Stimulated activated CD8-positive, alpha-beta memory T cell treated with anti-CD3 and anti-CD28 coated beads, Interleukin-4, amount 100 ng/mL, for 4 hours (primary cell): ENCODE data around the gene CUEDC2.

Experiments used
- DNase-seq, 2 donors: peaks; one replicate each; pipeline ENCODE4 v3.0.0-alpha.2; 2020; ENCODE audit warnings: low read depth in 2 of 2, low spot score in 1 of 2

The CUEDC2 gene

GRCh38 chr10:102425444-102425843 is 6.9 kb downstream of the CUEDC2 start:
- no peak for DNase-seq

GRCh38 chr10:102424916-102425315 is 7.5 kb downstream of the CUEDC2 start:
- no peak for DNase-seq

GRCh38 chr10:102424145-102424544 is 8.2 kb downstream of the CUEDC2 start:
- no peak for DNase-seq

- no peak for DNase-seq
Observed at GRCh38 chr10:102423372-102423968, 8.9 kb downstream of the CUEDC2 start.

- DNase-seq, result peak in 1 of 2 donors; percentile 24
Observed at GRCh38 chr10:102422545-102423129, 9.7 kb downstream of the CUEDC2 start.

- DNase-seq, result no peak
Observed at GRCh38 chr10:102421757-102422512, 10.4 kb downstream of the CUEDC2 start.

- no peak for DNase-seq
Observed at GRCh38 chr10:102421507-102421756, 10.9 kb downstream of the CUEDC2 start.

- DNase-seq, result peak; percentile 88 to 91
Observed at GRCh38 chr10:102420714-102421506, 11.5 kb downstream of the CUEDC2 start, which contains the start of gene FBXL15. TSS of gene FBXL15 (plus strand) at chr10:102420836. CDS start at chr10:102421130, 294 bp downstream.

- DNase-seq, result no peak
Observed at GRCh38 chr10:102420181-102420713, 12.1 kb downstream of the CUEDC2 start.

GRCh38 chr10:102419269-102420180 is 12.8 kb downstream of the CUEDC2 start:
- peak in 1 of 2 donors; percentile 27 for DNase-seq

GRCh38 chr10:102418622-102419268 is 13.6 kb downstream of the CUEDC2 start, which contains the start of gene PSD:
TSS of gene PSD (minus strand) at chr10:102418785. CDS start at chr10:102417038, 1,747 bp downstream.
- DNase-seq, result no peak

GRCh38 chr10:102416695-102417094 is 15.7 kb downstream of the CUEDC2 start:
- no peak for DNase-seq

GRCh38 chr10:102416283-102416682 is 16.1 kb downstream of the CUEDC2 start:
- no peak for DNase-seq

GRCh38 chr10:102414749-102415148 is 17.6 kb downstream of the CUEDC2 start:
- no peak for DNase-seq

- no peak for DNase-seq
Observed at GRCh38 chr10:102413806-102414561, 18.4 kb downstream of the CUEDC2 start.

- no peak for DNase-seq
Observed at GRCh38 chr10:102413053-102413705, 19.2 kb downstream of the CUEDC2 start.

- no peak for DNase-seq
Observed at GRCh38 chr10:102412293-102412692, 20.1 kb downstream of the CUEDC2 start.
